IPS DF 4.7 (cell line): ENCODE measurements around the gene TMEM98.
"Not testable (repeated sequence)": the region's sequence is repeated elsewhere in the genome, so short reads cannot be mapped to it uniquely, and the experiment has no call there.

Experiments
- DNase-seq: peaks from one replicate; pipeline ENCODE4 v3.0.0-alpha.2; 2013; ENCODE audit warnings: low spot score; ENCODE audit errors: extremely low read depth

Gene TMEM98

DNA sequence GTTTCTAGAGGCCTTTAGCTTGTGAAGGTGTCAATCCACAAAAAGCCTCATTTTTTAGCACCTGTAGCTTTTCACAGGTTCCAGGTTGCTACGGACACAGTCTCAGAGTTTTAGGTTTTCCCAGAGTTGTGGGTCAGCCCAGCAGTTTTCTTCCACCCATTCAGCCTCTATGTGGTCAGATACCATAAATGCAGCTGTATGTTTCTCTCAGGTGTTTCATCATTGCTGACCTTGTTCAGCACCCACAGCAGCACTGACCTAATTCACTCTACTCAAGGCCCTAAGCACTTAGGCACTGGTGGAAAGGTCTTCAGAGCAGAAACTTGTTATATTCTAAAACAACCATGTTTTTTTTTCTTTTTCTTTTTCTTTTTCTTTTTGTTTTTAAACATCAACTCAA, 48.7 kb downstream of the TMEM98 start:
- DNase-seq, result no peak

DNA sequence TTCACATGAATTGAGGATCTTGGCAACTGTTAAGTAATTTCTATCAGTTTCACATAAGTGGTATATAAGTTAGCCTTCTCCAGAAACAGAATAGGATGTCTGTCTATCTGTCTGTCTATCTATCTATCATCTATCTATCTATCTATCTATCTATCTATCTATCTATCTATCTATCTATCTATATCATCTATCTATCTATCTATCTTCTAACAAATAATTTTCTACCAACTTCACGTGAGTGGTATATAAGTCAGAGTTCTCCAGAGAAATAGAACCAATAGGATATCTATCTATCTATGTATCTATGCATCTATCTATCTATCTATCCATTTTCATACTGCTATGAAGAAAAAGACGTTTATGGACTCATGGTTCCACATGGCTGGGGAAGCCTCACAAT, 52.3 kb downstream of the TMEM98 start:
- no peak for DNase-seq

DNA sequence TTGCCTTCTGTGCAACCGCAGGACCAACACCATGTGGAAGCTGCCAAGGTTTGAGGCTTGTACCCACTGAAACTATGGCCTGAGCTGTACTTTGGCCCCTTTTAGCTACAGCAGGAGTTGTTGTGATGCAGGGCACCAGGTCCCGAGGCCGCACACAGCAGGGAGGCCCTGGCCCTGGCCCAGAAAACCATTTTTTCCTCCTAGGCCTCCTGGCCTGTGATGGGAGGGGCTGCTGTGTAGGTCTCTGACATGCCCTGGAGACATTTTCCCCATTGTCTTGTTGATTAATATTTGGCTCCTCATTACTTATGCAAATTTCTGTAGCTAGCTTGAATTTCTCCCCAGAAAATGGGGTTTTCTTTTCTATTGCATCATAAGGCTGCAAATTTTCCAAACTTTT, 53.7 kb downstream of the TMEM98 start:
- not testable (repeated sequence) for DNase-seq

DNA sequence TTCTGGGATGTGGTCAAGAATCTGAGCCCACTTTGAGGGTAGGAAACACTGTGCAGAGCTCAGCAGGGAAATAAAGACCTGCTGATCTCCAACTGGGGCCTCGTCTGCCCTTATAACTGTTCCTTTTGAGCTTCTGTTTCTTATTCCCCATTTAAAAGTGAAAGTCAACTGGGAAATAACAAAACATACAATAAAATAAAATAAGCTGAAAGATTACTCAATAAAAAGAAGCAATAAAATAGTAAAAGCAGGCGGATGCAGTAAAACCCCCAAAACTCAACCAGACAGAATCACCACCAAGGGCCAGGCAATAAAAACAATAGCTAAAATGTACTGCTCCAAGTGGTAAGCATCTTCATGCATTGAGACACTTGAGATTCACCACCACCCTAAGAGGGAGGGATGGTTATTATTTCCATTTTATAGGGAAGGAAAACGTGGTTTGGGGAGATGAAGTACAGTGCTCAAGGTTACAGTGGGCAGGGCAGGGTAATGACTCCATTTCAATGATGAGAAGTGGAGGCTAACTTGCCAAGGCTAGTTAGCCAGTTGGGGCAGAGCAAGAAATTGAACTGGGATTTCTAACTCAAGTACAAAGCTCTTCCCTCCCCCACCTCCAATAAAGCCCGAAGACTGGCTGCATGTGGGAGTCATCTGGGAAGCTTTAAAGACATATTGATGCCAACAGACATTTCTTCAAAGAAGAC, 57.2 kb downstream of the TMEM98 start:
- DNase-seq, result no peak

DNA sequence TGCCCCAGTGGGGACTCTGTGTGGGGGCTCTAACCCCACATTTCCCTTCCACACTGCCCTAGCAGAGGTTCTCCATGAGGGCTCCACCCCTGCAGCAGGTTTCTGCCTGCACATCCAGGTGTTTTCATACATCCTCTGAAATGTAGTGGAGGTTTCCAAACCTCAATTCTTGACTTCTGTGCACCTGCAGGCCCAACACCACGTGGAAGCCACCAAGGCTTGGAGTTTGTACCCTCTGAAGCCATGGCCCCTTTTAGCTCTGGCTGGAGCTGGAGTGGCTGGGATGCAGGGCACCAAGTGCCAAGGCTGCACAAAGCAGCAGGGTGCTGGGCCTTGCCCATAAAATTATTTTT, 59.5 kb downstream of the TMEM98 start:
- DNase-seq, result not testable (repeated sequence)

DNA sequence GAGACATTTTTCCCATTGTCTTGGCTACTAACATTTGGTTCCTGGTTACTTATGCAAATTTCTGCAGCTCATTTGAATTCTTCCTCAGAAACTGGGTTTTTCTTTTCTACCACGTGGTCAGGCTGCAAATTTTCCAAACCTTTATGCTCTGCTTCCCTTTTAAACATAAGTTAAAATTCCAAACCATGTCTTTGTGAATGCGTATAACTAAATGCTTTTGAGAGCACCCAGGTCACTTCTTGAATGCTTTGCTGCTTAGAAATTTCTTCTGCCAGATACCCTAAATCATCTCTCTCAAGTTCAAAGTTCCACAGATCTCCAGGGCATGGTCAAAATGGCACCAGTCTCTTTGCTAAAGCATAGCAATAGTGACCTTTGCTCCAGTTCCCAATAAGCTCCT, 59.9 kb downstream of the TMEM98 start:
- DNase-seq, result not testable (repeated sequence)

DNA sequence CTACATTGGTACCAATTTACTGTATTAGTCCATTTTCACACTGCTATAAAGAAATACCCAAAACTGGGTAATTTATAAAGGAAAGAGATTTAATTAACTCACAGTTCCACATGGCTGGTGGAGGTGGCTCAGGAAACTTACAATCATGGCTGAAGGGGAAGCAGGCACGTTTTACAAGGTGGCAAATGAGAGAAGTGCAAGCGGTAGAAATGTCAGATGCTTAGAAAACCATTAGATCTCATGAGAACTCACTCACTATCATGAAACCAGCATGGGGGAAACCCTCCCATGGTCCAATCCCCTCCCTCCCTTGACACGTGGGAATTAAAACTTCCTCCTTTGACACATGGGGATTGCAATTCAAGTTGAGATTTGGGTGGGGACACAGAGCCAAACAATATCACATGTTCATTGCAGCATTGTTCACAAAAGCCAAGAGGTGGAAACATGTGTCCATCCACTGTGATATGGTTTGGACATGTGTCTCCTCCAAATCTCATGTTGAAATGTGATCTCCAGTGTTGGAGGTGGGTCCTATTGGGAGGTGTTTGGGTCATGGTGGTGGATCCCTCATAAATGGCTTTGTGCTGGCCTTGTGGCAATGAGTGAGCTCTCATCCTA, 60.6 kb downstream of the TMEM98 start:
- no peak for DNase-seq

DNA sequence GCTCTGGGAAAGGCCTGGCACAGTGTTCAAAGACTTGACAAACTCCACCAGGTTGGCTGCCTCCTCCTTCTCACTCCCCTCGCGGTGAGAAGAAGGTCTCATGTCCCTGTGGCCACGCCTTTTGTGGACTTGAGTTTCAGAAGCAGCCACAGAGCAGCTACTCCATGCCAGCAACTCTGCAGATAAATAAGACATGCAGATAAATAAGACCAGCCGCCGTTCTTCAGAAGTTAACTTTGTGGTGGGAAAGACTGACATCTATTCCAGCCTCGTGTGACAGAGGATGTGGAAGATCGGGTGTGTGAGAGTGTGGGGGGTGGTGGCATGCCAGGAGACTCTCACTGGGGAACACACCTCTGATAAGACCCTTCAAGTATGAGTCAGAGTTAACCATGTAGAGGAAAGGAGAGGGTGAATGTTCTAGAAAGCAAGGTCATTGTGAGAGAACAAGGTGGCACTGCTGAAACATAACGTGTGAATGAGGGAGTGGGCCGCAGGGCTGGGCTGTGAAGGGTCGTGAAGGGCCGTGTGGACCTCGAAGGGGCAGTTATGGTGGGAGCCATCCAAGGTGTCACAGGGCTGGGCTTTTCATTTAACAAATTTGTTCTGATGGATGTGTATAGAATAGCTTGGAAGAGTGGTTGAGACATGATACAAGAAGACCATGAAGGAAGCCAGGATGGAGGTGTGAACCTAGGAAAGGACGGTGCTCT, 64.5 kb downstream of the TMEM98 start:
- no peak for DNase-seq

DNA sequence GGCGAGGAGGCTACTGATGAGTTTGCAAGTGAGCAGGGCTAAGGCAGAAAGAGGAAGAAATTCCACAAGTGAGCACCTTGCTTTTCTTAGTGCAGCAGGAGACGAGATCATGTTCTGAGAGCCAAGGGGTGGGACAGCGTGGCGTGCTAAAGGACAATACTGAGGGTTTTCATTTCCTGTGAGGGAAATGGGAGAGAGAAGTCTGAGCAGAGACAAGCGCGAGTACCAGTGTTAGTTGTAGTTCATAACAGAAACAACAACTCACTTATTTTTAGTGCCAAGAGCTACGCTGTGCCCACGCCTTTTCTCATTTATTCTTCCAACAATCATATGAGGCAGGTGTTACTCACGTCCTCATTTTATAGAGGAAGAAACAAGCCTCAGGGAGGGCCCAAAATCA, 66.0 kb downstream of the TMEM98 start:
- DNase-seq, result no peak
